Breast epithelium (tissue), 4 donors: ENCODE results near the gene PRDX1. TPM values are rescaled to one million over a fixed set of nuclear protein-coding genes. Genes with fewer than 3 reads are reported as not detected.
"Not testable (repeated sequence)": the region's sequence is repeated elsewhere in the genome, so short reads cannot be mapped to it uniquely, and the experiment has no call there.

Experiments used
- DNase-seq, 2 donors: peaks; one replicate each; pipeline ENCODE4 v3.0.0-alpha.2; 2019; ENCODE audit warnings: low spot score in 2 of 2
- H3K27ac ChIP-seq, 2 donors: fragments of 200-600 bp; sonication (generic) in 1 of 2; one replicate each; pipeline ENCODE4 v1.5.1; 2016 to 2019; ENCODE audit warnings: mild to moderate bottlenecking in 1 of 2
- H3K27me3 ChIP-seq, 2 donors: fragments of 200-600 bp; sonication (generic) in 1 of 2; one replicate each; pipeline versions ENCODE4 v1.5.1 to v1.6.0; 2017 to 2019; ENCODE audit warnings: control low read depth in 1 of 2, mild to moderate bottlenecking in 1 of 2
- H3K36me3 ChIP-seq: fragments of 200-600 bp; one replicate; pipeline ENCODE4 v1.5.1; 2019
- H3K4me1 ChIP-seq, 2 donors: fragments of 200-600 bp; sonication (generic); one replicate each; pipeline ENCODE4 v1.5.1; 2016 to 2019; ENCODE audit warnings: control low read depth in 1 of 2
- H3K4me3 ChIP-seq, 3 donors: fragments of 200-600 bp; sonication (generic); 1 replicate in 2 of 3; 2 replicates in 1 of 3; pipeline ENCODE4 v1.5.1; 2016 to 2019; ENCODE audit warnings: mild to moderate bottlenecking in 3 of 3, moderate library complexity in 2 of 3
- H3K9me3 ChIP-seq, 2 donors: fragments of 200-600 bp; sonication (generic) in 1 of 2; one replicate each; pipeline ENCODE4 v1.5.1; 2016 to 2019; ENCODE audit warnings: control low read depth in 1 of 2
- POLR2A ChIP-seq: fragments of 450-650 bp; IDR thresholded peaks from one replicate; pipeline ENCODE4 v1.6.1; 2016; ENCODE audit warnings: antibody characterized with exemption, mild to moderate bottlenecking, moderate library complexity
- POLR2AphosphoS5 ChIP-seq, 3 donors: sonication (generic); formaldehyde crosslinking; IDR thresholded peaks; one replicate each; pipeline ENCODE4 v1.6.1; 2017; ENCODE audit warnings: antibody characterized with exemption in 3 of 3
- intact Hi-C: fragments of 100-400 bp; cut with DNase I; formaldehyde crosslinking; loops from one replicate; pipeline ENCODE4 v1.15.1; 2023; ENCODE audit warnings: low total_unique reads
- total RNA-seq, 3 donors: library from RNA; depleted of rRNA; stranded (reverse); fragments of >200 nt; gene quantifications; one replicate each; pipeline ENCODE4 v1.1.0, GENCODE V29; 2016
- TF ChIP-seq, protein P1 (sequence below), 3 donors: fragments of 450-650 bp; IDR thresholded peaks; one replicate each; pipeline ENCODE4 v1.5.1; 2016 to 2017; ENCODE audit warnings: antibody characterized with exemption in 3 of 3, mild to moderate bottlenecking in 3 of 3, moderate library complexity in 3 of 3

The PRDX1 gene
- total RNA-seq, 3 donors from 2014 or later, result 178 to 313 (median 308) TPM

GRCh38 chr1:45488666-45489377 is 32.9 kb downstream of the PRDX1 start:
- DNase-seq, result no peak
- H3K9me3 ChIP-seq, result no peaks in the 10 kb centered on the region
- H3K4me1 ChIP-seq, result no peaks in the 10 kb centered on the region
- H3K27ac ChIP-seq, result no peak overlapping the region
- H3K36me3 ChIP-seq, result no peaks in the 10 kb centered on the region
- peak overlapping the region in 1 of 3 donors; percentile 99 for H3K4me3 ChIP-seq
- intact Hi-C loops, result no loop called here
- TF ChIP-seq POLR2AphosphoS5 (IDR thresholded peaks at IDR 0.05) (no peak), POLR2A (no peak)
- TF ChIP-seq, protein P1, sequence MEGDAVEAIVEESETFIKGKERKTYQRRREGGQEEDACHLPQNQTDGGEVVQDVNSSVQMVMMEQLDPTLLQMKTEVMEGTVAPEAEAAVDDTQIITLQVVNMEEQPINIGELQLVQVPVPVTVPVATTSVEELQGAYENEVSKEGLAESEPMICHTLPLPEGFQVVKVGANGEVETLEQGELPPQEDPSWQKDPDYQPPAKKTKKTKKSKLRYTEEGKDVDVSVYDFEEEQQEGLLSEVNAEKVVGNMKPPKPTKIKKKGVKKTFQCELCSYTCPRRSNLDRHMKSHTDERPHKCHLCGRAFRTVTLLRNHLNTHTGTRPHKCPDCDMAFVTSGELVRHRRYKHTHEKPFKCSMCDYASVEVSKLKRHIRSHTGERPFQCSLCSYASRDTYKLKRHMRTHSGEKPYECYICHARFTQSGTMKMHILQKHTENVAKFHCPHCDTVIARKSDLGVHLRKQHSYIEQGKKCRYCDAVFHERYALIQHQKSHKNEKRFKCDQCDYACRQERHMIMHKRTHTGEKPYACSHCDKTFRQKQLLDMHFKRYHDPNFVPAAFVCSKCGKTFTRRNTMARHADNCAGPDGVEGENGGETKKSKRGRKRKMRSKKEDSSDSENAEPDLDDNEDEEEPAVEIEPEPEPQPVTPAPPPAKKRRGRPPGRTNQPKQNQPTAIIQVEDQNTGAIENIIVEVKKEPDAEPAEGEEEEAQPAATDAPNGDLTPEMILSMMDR (IDR thresholded peaks at IDR 0.05), result no peak
- H3K27me3 ChIP-seq, result no peaks in the 10 kb centered on the region

GRCh38 chr1:45485949-45486348 is 35.7 kb downstream of the PRDX1 start:
- no peak overlapping the region for H3K4me3 ChIP-seq
- H3K4me1 ChIP-seq, result no peaks in the 10 kb centered on the region
- no peak for DNase-seq
- no peaks in the 10 kb centered on the region for H3K36me3 ChIP-seq
- no peak for TF ChIP-seq POLR2A
- TF ChIP-seq, protein P1 (IDR thresholded peaks at IDR 0.05), result no peak
- no peak for TF ChIP-seq POLR2AphosphoS5 (IDR thresholded peaks at IDR 0.05)
- H3K27ac ChIP-seq, result no peak overlapping the region
- H3K9me3 ChIP-seq, result no peaks in the 10 kb centered on the region
- H3K27me3 ChIP-seq, result no peaks in the 10 kb centered on the region
- intact Hi-C loops, result no loop called here

DNA sequence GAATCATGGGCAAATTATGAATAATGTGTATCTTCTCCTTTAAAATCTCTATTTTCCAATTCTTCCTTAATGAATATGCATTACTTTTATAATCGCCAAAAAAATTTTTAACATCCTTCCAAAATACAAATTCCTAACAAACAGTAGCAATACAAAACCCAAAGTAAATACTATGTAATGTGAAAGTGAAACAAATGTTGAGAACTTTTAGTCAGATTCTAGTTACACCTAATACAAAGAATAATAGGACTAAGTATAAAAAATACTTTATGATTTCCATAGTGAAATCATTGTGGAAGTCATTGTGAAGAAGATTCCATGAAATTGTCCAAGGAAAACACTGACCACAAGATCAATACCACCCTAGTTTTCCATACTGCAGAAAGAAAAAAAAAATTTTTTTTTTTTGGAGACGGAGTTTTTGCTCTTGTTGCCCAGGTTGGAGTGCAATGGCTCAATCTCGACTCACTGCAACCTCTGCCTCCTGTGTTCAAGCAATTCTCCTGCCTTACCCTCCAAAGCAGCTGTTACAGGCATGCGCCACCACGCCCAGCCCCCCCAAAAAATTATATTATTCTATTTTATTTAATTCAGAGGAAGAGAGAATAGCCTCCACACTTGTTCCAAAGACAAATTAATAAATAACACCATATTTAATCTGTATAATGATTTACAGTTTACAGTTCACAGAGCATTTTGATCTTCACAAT is 42.5 kb downstream of the PRDX1 start:
- no peak for DNase-seq
- no peaks in the 10 kb centered on the region for H3K27me3 ChIP-seq
- TF ChIP-seq POLR2A (no peak), POLR2AphosphoS5 (IDR thresholded peaks at IDR 0.05) (no peak)
- TF ChIP-seq, protein P1 (IDR thresholded peaks at IDR 0.05), result no peak
- no peaks in the 10 kb centered on the region for H3K9me3 ChIP-seq
- H3K27ac ChIP-seq, result no peak overlapping the region
- no peaks in the 10 kb centered on the region for H3K36me3 ChIP-seq
- no peaks in the 10 kb centered on the region for H3K4me1 ChIP-seq
- intact Hi-C loops, result no loop called here
- H3K4me3 ChIP-seq, result no peak overlapping the region

DNA sequence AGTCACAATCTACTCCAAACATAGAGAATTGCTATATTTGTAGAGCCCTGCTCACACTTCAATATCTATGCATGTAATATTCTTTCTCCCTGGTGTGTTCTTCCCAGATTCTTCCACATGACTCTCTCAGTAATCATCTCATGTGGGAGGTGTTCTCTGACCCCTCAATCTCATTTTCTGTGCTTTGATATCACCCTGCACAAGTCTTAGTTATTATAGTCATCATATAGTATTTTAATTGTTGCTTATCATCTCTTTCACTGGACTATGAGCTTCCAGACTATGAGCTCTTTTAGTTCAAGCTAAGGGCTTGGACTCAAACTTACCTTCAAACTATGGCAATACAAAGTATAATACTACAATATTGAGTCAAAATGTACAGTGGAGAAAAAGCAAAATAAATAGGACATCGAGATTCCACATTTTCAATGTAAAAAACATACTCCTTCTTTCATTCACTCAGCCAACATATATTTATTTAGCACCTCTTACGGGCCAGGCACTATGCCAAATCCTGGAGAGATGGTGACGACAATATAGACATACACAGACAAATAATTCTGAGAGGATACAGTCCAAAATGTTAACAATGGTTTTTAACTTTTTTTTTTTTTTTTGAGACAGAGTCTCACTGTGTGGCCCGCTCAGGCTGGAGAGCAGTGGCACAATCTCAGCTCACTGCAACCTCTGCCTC is 43.4 kb downstream of the PRDX1 start:
- no peaks in the 10 kb centered on the region for H3K4me1 ChIP-seq
- TF ChIP-seq, protein P1 (IDR thresholded peaks at IDR 0.05), result no peak
- TF ChIP-seq POLR2AphosphoS5 (IDR thresholded peaks at IDR 0.05) (no peak), POLR2A (no peak)
- intact Hi-C loops, result no loop called here
- H3K27me3 ChIP-seq, result no peaks in the 10 kb centered on the region
- no peak overlapping the region for H3K27ac ChIP-seq
- H3K9me3 ChIP-seq, result no peaks in the 10 kb centered on the region
- no peaks in the 10 kb centered on the region for H3K36me3 ChIP-seq
- H3K4me3 ChIP-seq, result no peak overlapping the region
- no peak for DNase-seq

- intact Hi-C loops, result no loop called here
- Histone ChIP-seq H3K4me1 (no peaks in the 10 kb centered on the region), H3K9me3 (no peaks in the 10 kb centered on the region), H3K4me3 (no peak overlapping the region), H3K27me3 (no peaks in the 10 kb centered on the region), H3K36me3 (no peaks in the 10 kb centered on the region), H3K27ac (no peak overlapping the region)
- TF ChIP-seq POLR2AphosphoS5 (IDR thresholded peaks at IDR 0.05), result no peak
- TF ChIP-seq, protein P1 (IDR thresholded peaks at IDR 0.05), result no peak
- TF ChIP-seq POLR2A, result no peak
- no peak for DNase-seq
Measured at GRCh38 chr1:45477646-45478045, 44.0 kb downstream of the PRDX1 start.

DNA sequence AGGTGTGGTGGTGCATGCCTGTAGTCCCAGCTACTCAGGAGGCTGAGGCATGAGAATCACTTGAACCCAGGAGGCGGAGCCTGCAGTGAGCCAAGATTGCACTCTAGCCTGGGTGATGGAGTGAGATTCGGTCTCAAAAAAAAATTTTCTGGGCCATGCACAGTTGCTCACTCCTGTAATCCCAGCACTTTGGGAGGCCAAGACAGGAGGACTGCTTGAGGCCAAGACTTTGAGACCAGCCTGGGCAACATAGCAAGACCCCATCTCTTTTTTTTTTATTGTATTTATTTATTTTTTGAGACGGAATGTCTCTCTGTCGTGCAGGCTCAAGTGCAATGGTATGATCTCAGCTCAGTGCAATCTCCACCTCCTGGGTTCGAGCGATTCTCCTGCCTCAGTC is 47.5 kb downstream of the PRDX1 start:
- intact Hi-C loops, H3K4me3 ChIP-seq: not testable (repeated sequence)

More for the DNA sequence above, 47.5 kb downstream of the PRDX1 start:
- DNase-seq, H3K27ac ChIP-seq, H3K36me3 ChIP-seq, H3K4me1 ChIP-seq, H3K9me3 ChIP-seq, H3K27me3 ChIP-seq: not testable (repeated sequence)
